ENCODE data around the gene IFIT3.
A peak's percentile ranks its signal among the peaks of the same experiment; 100 is the strongest.

The IFIT3 gene

DNA sequence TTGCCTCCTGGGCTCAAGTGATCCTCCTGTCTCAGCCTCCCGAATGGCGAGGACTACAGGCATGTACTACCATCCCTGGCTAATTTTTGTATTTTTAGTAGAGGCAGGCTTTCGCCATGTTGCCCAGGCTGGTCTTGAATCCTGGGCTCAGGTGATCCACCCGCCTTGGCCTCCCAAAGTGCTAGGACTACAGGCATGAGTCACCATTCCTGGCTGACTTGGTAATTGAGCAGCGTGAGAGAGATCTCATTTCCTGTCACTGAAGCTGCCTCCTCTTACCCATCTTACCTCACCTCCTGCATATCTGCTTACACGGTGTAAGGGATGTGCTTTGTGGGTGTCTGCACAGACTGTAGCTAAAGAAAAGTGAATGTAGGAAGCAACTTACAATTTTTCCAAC is 9.7 kb downstream of the IFIT3 start:
- Histone ChIP-seq H3K9me3 (ENCODE audit: control insufficient read depth, insufficient read depth, low read length) (no peaks in the 10 kb centered on the region), H3K27ac (ENCODE audit: low read depth, low read length) (no peak overlapping the region), H3K4me3 (ENCODE audit: low read depth, low read length) (no peak overlapping the region), H3K36me3 (ENCODE audit: control insufficient read depth, insufficient read depth, low read length) (no peaks in the 10 kb centered on the region), H3K4me1 (ENCODE audit: control insufficient read depth, insufficient read depth, low read length) (peaks cover 18% of the 10 kb centered on the region), H3K9ac (ENCODE audit: low read depth, low read length) (no peak overlapping the region), H3K27me3 (ENCODE audit: control insufficient read depth, insufficient read depth, low read length) (no peaks in the 10 kb centered on the region)

DNA sequence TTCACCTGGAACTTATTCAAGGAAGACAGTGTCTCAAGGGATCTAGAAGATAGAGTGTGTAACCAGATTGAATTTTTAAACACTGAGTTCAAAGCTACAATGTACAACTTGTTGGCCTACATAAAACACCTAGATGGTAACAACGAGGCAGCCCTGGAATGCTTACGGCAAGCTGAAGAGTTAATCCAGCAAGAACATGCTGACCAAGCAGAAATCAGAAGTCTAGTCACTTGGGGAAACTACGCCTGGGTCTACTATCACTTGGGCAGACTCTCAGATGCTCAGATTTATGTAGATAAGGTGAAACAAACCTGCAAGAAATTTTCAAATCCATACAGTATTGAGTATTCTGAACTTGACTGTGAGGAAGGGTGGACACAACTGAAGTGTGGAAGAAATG is 10.9 kb downstream of the IFIT3 start:
- no peaks in the 10 kb centered on the region for H3K27me3 ChIP-seq (ENCODE audit: control insufficient read depth, insufficient read depth, low read length)
- no peak overlapping the region for H3K9ac ChIP-seq (ENCODE audit: low read depth, low read length)
- no peaks in the 10 kb centered on the region for H3K9me3 ChIP-seq (ENCODE audit: control insufficient read depth, insufficient read depth, low read length)
- H3K27ac ChIP-seq (ENCODE audit: low read depth, low read length): no peak overlapping the region
- no peaks in the 10 kb centered on the region for H3K36me3 ChIP-seq (ENCODE audit: control insufficient read depth, insufficient read depth, low read length)
- peaks cover 14% of the 10 kb centered on the region for H3K4me1 ChIP-seq (ENCODE audit: control insufficient read depth, insufficient read depth, low read length)
- no peak overlapping the region for H3K4me3 ChIP-seq (ENCODE audit: low read depth, low read length)

DNA sequence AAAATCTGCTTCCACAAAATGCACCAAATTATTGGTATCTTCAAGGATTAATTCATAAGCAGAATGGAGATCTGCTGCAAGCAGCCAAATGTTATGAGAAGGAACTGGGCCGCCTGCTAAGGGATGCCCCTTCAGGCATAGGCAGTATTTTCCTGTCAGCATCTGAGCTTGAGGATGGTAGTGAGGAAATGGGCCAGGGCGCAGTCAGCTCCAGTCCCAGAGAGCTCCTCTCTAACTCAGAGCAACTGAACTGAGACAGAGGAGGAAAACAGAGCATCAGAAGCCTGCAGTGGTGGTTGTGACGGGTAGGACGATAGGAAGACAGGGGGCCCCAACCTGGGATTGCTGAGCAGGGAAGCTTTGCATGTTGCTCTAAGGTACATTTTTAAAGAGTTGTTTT is 12.1 kb downstream of the IFIT3 start:
- peaks cover 8% of the 10 kb centered on the region; the same call in 1 of the 2 replicates for H3K4me1 ChIP-seq (ENCODE audit: control insufficient read depth, insufficient read depth, low read length)

DNA sequence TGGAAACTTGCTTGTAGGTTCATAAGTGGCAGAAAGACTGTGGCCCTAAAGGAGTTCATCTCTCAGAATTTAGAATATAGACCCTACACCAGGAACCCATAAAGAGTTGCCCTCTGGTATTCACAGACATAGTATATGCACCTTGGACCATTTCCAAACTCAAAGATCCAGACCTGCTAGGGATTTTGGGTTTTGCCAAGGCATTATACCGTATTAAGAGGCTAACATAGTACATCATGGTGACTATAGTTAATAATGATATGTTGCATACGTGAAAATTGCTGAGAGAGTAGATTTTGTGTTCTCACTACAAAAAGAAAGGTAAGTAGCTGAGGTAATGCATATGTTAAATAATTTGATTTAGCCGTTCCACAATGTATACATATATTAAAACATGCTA is 13.9 kb downstream of the IFIT3 start:
- Histone ChIP-seq H3K4me1 (ENCODE audit: control insufficient read depth, insufficient read depth, low read length) (peaks cover 20% of the 10 kb centered on the region), H3K9me3 (ENCODE audit: control insufficient read depth, insufficient read depth, low read length) (no peaks in the 10 kb centered on the region), H3K4me3 (ENCODE audit: low read depth, low read length) (no peak overlapping the region), H3K27ac (ENCODE audit: low read depth, low read length) (no peak overlapping the region), H3K27me3 (ENCODE audit: control insufficient read depth, insufficient read depth, low read length) (no peaks in the 10 kb centered on the region), H3K36me3 (ENCODE audit: control insufficient read depth, insufficient read depth, low read length) (no peaks in the 10 kb centered on the region), H3K9ac (ENCODE audit: low read depth, low read length) (no peak overlapping the region)

More for the DNA sequence above, 12.1 kb downstream of the IFIT3 start:
- no peaks in the 10 kb centered on the region for H3K9me3 ChIP-seq (ENCODE audit: control insufficient read depth, insufficient read depth, low read length)
- H3K9ac ChIP-seq (ENCODE audit: low read depth, low read length): no peak overlapping the region
- no peaks in the 10 kb centered on the region for H3K36me3 ChIP-seq (ENCODE audit: control insufficient read depth, insufficient read depth, low read length)
- no peak overlapping the region for H3K4me3 ChIP-seq (ENCODE audit: low read depth, low read length)
- H3K27me3 ChIP-seq (ENCODE audit: control insufficient read depth, insufficient read depth, low read length): no peaks in the 10 kb centered on the region
- H3K27ac ChIP-seq (ENCODE audit: low read depth, low read length): no peak overlapping the region

DNA sequence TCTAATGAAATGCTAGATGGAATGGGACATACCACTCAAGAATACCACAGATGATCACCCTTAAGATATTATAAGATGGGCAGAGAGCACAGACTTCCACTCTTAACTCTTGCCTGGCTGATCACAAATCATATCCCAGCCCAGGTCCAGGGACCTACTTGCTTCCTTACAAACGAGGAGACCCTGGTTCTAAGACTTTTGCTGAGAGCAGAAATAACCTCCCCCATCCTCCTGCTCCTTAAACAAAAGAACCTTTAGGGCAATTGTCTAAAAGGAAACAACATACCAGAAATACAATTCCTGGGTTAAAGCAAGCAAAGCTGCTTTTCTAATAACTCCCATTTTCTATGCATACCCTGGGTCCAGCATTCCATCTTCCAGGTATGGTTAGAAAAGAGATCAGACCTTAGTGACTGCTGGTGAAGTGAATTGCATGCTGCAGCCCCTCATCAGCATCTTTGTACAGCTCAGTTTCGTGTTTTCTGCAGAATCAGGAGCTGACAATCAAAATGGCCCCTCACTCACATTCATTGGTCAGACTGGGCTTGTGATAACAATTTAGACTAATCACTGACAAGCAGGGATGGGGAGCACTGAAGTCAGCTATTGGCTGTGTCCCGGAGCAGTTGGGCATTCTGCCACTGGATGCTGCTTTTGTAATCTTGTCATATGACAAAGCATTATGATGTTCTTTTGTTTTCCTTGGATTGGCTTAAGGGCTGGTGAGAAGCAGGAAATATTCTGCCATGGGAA is 14.6 kb downstream of the IFIT3 start:
- Histone ChIP-seq H3K27ac (ENCODE audit: low read depth, low read length) (no peak overlapping the region), H3K9ac (ENCODE audit: low read depth, low read length) (no peak overlapping the region), H3K4me1 (ENCODE audit: control insufficient read depth, insufficient read depth, low read length) (peaks cover 27% of the 10 kb centered on the region), H3K27me3 (ENCODE audit: control insufficient read depth, insufficient read depth, low read length) (no peaks in the 10 kb centered on the region), H3K9me3 (ENCODE audit: control insufficient read depth, insufficient read depth, low read length) (no peaks in the 10 kb centered on the region), H3K4me3 (ENCODE audit: low read depth, low read length) (no peak overlapping the region), H3K36me3 (ENCODE audit: control insufficient read depth, insufficient read depth, low read length) (no peaks in the 10 kb centered on the region)

DNA sequence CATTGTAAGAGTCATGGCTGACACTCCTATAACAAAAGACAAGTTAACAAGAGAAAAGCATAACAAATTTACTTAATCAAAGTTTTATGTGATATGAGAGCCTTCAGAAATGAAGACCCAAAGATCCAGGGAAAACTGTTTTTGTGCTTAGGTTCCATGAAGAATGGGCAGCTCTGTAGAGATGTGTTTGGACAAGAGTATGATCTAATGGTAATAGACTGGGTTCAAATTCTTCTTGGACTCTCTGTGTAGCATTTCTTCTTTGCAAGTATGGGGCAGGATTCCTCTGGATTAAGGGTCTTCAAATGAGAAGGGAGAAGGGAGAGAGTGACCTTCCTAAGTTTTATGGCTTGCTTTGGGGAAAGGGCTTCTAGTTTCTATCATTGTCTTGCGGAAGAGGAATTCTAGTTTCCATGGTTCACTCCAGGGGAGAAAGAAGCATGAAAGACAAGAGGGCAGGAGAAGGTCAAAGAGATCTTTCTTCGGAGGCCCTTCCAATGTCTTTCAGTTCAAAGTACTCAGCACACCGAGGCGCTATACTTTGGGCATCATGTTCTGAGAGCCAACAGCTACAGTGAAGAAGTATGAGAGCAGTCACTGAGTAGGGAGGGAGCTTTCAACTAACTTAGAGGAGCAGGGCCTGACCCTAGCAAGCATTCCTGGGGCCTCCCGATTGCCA is 15.4 kb downstream of the IFIT3 start:
- Histone ChIP-seq H3K27ac (ENCODE audit: low read depth, low read length) (no peak overlapping the region), H3K9me3 (ENCODE audit: control insufficient read depth, insufficient read depth, low read length) (no peaks in the 10 kb centered on the region), H3K36me3 (ENCODE audit: control insufficient read depth, insufficient read depth, low read length) (no peaks in the 10 kb centered on the region), H3K9ac (ENCODE audit: low read depth, low read length) (no peak overlapping the region), H3K4me3 (ENCODE audit: low read depth, low read length) (no peak overlapping the region), H3K4me1 (ENCODE audit: control insufficient read depth, insufficient read depth, low read length) (peaks cover 36% of the 10 kb centered on the region), H3K27me3 (ENCODE audit: control insufficient read depth, insufficient read depth, low read length) (no peaks in the 10 kb centered on the region)

DNA sequence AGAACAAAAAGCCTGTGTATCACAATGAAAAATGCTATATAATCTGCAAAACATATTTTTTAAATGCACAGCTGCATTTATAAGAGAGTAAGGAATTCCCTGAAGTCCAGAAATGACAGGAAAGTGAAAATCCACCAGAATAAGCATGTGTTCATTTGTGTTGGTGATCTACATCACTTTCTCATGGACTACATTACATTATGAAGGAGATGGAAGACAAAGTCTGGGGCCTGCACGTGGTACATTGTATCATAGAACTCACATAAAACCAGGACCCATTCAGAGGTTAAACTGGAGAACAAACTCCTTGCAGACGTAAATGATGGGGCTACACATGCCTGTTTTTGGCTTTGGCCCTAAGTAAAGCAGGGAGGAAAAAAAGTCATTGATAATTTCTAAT is 16.4 kb downstream of the IFIT3 start:
- no peaks in the 10 kb centered on the region for H3K9me3 ChIP-seq (ENCODE audit: control insufficient read depth, insufficient read depth, low read length)
- no peak overlapping the region for H3K27ac ChIP-seq (ENCODE audit: low read depth, low read length)
- no peak overlapping the region for H3K4me3 ChIP-seq (ENCODE audit: low read depth, low read length)
- no peak overlapping the region for H3K9ac ChIP-seq (ENCODE audit: low read depth, low read length)
- no peaks in the 10 kb centered on the region for H3K36me3 ChIP-seq (ENCODE audit: control insufficient read depth, insufficient read depth, low read length)
- H3K4me1 ChIP-seq (ENCODE audit: control insufficient read depth, insufficient read depth, low read length): peaks cover 45% of the 10 kb centered on the region
- H3K27me3 ChIP-seq (ENCODE audit: control insufficient read depth, insufficient read depth, low read length): no peaks in the 10 kb centered on the region

DNA sequence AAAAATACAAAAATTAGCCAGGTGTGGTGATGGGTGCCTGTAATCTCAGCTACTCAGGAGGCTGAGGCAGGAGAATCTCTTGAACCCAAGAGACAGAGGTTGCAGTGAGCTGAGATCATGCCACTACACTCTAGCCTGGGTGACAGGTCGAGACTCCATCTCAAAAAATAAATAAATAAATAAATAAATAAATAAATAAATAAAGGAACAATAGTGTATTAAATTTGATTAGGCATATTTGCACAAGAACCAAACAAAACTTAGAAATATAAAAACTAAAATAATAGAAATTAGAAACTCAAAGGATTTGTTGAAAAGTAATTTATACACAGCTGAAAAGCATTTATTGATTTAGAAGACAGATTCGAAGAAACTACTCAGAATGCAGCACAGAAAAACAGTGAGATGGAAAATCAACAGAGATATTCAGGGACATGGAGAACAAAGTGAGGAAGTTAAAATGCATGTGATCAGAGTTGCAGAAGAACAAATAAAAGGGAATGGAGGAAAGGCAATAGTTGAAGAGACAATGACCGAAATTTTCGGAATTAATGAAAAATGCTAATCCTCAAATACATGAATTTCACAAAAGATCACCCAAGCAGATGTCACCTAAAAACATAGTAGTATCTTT is 17.7 kb downstream of the IFIT3 start:
- no peaks in the 10 kb centered on the region for H3K36me3 ChIP-seq (ENCODE audit: control insufficient read depth, insufficient read depth, low read length)
- H3K9me3 ChIP-seq (ENCODE audit: control insufficient read depth, insufficient read depth, low read length): no peaks in the 10 kb centered on the region
- H3K4me3 ChIP-seq (ENCODE audit: low read depth, low read length): no peak overlapping the region
- H3K4me1 ChIP-seq (ENCODE audit: control insufficient read depth, insufficient read depth, low read length): peaks cover 48% of the 10 kb centered on the region
- no peaks in the 10 kb centered on the region for H3K27me3 ChIP-seq (ENCODE audit: control insufficient read depth, insufficient read depth, low read length)
- H3K9ac ChIP-seq (ENCODE audit: low read depth, low read length): no peak overlapping the region
- H3K27ac ChIP-seq (ENCODE audit: low read depth, low read length): no peak overlapping the region

DNA sequence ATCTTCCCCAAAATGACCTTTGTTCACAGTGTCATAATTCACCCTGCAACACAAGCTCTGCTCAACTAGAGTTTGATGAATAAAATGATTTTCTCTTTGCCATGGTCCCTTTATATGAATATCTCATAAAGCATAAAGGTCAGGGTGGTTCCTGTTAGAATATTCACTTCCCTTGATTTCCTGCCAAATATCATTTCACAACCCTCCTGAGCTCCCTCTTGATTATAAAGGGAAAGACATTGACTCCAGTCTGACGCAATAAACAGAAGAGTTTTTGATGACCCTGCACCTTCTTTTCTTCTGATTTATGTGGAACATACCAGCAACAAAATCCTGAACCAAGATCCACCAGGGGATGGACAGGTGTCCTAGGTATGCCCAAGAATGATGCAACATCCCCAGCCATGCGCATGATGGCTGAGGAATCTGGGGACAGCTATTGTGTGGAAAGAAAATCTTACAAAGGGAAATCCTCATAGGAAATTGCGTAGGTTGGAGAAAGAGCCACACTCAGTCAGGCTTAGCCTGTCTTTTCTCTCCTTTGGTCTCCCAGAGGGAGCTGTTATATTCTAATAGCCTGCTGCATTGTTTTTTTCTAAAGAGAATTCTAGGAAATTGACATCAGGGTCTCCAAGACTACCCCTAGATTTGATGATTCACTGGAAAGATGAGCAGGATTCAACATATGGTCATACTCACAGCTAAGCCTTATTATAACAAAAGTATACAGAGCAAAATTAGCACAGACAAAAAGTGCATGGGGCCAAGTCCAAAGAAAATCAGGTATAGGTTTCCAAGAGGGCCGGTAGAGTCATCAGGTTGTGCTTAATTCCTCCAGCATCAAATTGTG is 18.8 kb downstream of the IFIT3 start:
- Histone ChIP-seq H3K36me3 (ENCODE audit: control insufficient read depth, insufficient read depth, low read length) (no peaks in the 10 kb centered on the region), H3K9ac (ENCODE audit: low read depth, low read length) (peak overlapping the region; percentile 30; the same call in 1 of the 2 replicates), H3K4me1 (ENCODE audit: control insufficient read depth, insufficient read depth, low read length) (peaks cover 56% of the 10 kb centered on the region), H3K27ac (ENCODE audit: low read depth, low read length) (peak overlapping the region; percentile 82), H3K4me3 (ENCODE audit: low read depth, low read length) (no peak overlapping the region), H3K27me3 (ENCODE audit: control insufficient read depth, insufficient read depth, low read length) (no peaks in the 10 kb centered on the region), H3K9me3 (ENCODE audit: control insufficient read depth, insufficient read depth, low read length) (no peaks in the 10 kb centered on the region)

DNA sequence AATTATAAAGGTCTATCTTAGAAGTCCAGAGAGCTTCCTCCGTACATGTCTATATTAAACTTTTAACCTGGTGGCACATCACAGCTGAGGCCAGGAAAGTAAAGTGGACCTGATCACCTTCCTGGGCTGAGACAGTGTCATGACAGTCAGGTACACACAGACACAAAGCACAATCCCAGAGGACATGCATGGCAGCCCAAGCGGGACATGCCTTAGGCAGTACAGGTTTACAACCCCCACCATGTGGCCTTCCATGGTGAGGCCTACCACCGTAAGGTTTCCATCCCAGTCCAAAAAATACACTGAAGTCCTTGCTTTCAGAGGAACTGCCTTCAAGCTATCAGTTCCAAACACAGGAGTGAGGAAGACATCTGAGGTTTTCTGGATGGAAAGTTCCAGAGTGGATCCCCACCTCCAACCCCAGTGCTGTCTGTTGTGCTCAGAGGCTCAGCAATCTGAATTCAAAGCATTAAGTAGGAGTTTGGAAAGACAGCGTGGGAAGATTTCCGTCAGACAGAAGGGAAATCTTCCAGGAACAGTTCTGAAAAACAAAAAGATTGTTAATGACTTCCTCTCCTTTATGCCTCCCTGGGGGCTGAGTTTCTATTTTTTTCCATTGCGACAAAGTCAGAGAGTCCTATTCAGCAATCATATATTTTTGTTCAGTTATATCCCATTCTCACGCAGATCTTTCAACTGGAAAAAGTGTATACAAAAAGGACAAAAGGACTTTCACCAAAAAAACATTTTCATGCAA is 20.1 kb downstream of the IFIT3 start:
- Histone ChIP-seq H3K4me3 (ENCODE audit: low read depth, low read length) (no peak overlapping the region), H3K4me1 (ENCODE audit: control insufficient read depth, insufficient read depth, low read length) (peaks cover 64% of the 10 kb centered on the region), H3K9me3 (ENCODE audit: control insufficient read depth, insufficient read depth, low read length) (no peaks in the 10 kb centered on the region), H3K9ac (ENCODE audit: low read depth, low read length) (peak overlapping the region; percentile 21; the same call in 1 of the 2 replicates), H3K27ac (ENCODE audit: low read depth, low read length) (peak overlapping the region; percentile 68), H3K36me3 (ENCODE audit: control insufficient read depth, insufficient read depth, low read length) (no peaks in the 10 kb centered on the region), H3K27me3 (ENCODE audit: control insufficient read depth, insufficient read depth, low read length) (no peaks in the 10 kb centered on the region)
